HG03571 (cell line): ENCODE measurements around the gene PCNX1.
"Not testable (repeated sequence)": the region's sequence is repeated elsewhere in the genome, so short reads cannot be mapped to it uniquely, and the experiment has no call there.

Experiments used
- ATAC-seq: cut with Tn5 transposase; IDR thresholded peaks from one replicate; pipeline ENCODE4 v1.9.1; 2021; ENCODE audit not compliant: unreplicated experiment

The PCNX1 gene

DNA sequence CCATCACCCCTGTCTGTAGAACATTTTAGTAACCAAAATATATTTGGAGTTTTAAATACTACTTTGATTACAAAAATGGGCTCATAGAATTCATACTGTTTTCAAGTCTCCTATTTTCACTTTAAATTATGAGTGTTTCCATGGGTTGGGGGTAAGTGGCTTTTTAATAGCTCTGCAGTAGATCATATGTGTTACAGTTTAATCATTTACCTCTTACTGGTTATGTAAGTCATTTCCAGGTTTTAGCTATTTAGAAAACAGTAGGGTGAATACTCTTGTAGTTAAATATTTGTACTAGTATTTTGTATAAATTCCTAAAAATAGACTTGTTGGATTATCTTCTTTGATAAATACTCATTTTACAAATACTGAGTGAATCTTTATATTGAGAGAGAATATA, 8.2 kb downstream of the PCNX1 start:
- no peak for ATAC-seq

DNA sequence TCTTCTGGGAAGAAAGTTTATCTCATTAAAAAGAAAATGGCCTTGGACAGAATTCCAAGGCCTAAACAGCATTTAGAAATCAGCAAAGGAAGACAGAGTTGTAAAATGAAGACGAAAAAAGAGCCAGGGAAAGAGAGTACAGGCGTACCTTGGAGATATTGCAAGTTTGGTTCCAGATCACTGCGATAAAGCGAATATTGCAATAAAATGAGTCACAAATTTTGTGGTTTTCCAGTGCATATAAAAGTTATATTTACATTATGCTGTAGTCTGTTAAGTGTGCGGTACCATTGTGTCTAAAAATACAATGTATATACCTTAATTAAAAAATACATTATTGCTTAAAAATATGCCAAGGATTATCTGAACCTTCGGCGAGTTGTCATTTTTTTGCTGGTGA, 9.0 kb downstream of the PCNX1 start:
- no peak for ATAC-seq

DNA sequence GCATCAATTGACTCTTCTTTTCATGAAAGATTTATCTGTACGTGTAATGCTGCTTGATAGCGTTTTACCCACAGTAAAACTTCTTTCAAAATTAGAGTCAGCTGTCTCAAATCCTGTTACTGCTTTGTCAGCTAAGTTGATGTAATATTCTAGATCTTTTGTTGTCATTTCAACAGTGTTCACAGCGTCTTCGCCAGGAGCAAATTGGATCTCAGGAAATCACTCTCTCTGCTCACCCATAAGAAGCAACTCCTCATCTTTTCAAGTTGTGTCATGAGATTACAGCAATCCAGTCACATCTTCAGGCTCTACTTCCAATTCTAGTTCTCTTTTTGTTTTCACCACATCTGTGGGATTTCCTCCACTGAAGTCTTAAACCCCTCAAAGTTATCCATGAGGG, 9.5 kb downstream of the PCNX1 start:
- ATAC-seq = no peak

DNA sequence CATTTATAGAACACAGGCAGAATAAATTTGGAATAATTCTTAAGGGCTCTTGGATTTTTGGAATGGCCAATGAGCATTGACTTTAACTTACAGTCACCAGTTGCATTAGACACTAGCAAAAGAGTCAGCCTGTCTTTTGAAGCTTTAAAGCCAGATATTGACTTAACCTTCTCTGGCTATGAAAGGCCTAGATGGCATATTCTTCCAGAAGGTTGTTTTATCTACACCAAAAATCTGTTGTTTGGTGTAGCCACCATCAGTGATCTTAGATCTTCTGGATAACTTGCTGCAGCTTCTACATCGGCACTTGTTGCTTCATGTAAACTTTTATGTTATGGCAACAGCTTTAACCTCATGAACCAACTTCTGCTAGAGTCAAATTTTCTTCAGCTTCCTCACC, 10.4 kb downstream of the PCNX1 start:
- ATAC-seq = no peak

DNA sequence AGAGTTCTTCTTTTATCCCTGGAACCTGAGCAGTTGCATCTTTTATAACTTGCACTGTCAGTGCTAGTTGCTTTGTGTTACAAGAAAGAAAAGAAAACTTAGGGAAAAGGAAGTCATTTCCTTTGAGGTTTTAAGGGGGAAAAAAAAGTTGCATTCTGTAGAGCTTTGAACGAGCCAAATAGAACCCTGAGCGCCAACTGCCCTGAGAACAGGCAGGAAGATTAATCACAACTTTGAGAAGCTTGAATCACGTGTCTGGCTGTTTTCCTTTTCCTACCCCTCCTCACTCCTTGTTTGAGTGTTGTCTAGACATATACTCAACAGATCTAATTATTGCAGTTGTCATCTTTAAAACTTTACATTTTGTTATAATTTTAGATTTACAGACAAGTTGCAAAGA, 12.5 kb downstream of the PCNX1 start:
- no peak for ATAC-seq

DNA sequence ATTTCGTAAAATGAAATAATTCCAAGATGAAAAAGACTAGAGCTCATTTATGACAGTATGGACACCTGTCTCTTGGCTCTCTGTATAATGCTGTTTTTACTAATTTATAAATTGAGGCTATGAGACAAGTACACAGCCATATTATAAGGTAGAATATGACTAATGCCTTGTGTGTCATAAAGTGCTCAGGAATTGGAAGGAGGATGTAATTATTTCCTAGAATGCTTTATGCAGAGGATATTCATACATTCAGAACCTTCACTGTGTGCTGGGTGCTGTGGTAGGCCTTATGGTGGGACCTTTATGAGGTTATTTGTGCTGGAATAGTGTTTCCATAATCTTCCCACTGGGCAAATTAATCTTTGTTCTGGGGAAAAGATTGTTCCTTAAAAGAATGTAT, 13.3 kb downstream of the PCNX1 start:
- ATAC-seq = no peak

DNA sequence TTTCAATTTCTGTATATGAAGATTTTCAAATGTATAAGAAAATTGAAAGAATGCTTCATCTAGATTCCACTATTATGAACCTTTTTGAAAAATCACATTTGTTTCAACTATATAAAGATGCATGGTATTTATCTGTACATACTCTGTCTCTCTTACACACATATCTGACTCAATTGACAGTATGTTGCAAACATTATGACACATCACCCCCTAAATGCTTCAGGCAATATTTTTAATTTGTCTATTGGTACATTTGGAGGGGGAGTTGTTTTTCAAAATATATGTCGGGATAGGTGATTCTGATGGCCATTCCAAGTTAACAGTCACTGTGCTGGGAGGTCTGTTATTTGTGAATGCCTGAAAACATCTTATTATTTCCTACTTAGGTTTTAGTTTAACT, 14.4 kb downstream of the PCNX1 start:
- no peak for ATAC-seq

DNA sequence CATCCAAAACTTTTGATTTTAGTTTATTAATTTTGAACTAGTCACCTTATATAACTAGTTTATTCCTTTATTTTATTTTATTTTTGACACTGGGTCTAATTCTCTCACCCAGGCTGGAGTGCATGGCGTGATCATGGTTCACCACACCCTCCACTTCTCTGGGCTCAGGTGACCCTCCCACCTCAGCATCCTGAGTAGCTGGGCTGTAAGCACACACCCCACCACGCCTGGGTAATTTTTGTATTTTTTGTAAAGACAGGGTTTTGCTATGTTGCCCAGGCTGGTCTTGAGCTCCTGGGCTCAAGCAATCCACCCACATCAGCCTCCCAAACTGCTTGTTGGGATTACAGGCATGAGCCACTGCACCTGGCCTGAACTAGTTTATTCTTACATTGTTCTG, 17.3 kb downstream of the PCNX1 start:
- no peak for ATAC-seq

DNA sequence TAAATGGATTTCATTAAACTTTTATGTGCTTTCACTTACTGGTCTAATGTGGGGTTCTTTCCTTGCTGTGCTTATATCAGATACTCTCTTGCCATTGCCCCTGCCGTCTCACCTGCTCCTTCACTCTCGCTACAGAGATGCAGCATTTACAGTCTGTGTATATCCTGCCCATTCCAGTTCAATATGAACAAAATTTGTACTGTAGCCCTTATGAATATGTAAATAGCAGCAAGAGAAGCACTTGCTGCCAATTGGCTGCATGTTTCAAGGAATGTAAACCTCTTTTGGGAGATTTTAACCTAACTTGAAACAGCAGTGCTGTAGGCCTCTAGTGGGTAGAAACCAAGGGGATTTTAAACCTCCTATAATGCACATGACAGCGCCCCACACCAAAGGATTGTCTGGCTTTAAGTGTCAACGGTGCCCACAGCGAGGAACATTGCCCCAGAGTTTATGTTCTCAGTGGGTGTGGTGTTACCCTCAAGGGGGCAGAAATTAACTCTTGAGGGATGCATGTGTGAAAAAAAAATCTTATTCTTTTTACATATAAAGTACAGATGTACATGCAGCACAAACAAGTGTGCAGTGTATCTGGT, 19.1 kb downstream of the PCNX1 start:
- no peak for ATAC-seq

DNA sequence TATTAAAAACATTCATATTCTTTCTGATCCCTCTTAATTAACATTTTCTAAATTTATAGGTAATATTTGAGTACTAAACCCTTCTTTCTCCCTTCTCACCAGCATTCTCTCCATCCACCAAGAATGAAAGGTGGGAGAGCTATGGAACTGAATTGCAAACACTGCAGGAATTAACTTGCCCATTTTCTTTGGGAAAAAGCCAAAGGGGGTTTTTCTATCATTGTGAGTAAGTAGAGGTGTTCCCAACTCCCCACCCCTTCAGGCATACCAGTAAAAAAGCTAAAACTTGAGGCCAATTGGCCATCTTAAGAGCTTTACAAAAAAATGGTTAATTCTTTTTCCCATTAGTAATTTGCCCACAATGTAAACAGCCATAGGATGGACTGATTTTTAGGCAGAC, 23.7 kb downstream of the PCNX1 start:
- ATAC-seq = no peak

DNA sequence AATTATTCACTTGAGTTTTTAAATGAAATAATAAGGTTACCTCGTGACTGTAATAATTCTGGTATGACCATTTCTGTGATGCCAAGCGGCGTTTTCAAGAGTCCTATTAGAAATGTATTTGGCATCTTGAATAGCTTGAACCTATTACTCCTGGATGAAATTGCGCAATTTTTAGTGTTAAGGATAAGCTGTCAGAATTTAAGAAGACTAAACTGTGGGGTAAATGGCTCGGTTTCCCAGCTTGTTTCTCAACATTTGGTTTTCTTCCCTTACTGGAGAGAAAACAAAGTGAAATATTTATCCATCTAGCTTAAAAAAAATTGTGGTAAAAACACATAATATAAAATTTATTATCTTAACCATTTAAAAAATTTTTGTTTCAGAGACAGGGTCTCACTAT, 26.8 kb downstream of the PCNX1 start:
- no peak for ATAC-seq

DNA sequence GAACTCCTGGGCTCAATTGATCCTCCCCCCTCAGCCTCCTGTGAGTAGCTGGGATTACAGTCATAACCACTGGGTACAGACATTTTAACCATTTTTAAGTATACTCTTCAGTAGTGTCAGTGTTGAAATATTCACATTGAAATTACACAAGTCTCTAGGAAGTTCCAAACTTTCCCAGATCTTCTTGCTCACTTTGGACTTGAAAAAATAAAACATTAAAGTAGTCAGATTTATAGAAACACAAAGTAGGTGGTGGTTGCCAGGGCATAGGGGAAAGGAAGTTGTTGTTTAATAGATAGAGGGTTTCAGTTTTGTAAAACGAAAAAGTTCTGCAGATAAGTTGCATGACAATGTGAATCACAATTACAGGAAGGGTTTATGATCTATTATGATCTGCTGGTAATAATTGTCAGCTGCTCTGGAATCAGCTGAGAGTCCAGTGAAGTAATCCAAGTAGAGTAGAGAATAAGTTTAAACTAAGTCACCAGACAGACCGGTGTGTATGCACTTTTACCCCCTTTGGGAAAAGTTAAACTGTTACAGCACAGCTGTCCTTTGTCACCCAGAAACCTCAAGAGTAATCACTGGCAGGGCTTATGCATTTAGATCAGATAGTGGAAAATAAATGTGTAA, 27.4 kb downstream of the PCNX1 start:
- ATAC-seq = peak; percentile 74

DNA sequence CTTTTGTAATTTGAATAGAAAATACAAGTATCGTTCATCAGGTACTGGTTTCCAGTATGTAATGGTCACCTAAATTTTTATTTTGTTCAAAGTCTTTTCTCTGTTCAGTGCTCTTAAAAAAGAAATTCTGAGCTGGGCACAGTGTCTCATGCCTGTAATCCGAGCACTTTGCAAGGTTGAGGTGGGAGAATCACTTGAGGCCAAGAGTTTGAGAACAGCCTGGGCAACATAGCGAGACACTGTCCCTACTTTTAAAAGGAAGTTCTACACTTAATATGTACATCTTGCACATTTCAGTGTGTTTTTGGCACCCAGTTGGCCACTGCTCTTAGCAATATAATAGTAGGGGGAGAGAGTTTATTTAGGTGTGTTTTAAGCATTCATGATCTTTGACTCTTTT, 27.9 kb downstream of the PCNX1 start:
- no peak for ATAC-seq

DNA sequence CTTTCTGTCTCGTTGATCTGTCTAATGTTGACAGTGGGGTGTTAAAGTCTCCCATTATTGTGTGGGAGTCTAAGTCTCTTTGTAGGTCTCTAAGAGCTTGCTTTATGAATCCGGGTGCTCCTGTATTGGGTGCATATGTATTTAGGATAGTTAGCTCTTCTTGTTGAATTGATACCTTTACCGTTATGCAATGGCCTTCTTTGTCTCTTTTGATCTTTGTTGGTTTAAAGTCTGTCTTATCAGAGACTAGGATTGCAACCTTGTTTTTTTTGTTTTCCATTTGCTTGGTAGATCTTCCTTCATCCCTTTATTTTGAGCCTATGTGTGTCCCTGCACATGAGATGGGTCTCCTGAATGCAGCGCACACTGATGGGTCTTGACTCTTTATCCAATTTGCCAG, 32.4 kb downstream of the PCNX1 start:
- not testable (repeated sequence) for ATAC-seq

DNA sequence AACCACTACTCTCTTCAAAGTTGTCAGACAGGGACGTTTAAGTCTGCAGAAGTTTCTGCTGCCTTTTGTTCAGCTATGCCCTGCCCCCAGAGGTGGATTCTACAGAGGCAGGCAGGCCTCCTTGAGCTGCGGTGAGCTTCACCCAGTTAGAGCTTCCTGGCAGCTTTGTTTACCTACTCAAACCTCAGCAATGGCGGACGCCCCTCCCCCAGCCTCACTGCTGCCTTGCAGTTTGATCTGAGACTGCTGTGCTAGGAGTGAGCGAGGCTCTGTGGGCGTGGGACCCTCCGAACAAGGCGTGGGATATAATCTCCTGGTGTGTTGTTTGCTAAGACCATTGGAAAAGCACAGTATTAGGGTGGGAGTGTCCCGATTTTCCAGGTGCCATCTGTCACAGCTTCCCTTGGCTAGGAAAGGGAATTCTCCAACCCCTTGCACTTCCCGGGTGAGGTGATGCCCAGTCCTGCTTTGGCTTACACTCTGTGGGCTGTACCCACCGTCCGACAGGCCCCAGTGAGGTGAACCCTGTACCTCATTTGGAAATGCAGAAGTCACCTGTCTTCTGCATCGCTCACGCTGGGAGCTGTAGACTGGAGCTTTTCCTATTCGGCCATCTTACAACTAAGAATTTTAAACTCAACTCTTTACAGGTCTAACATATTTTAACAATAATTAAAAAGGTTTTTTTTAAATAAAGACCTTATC, 34.5 kb downstream of the PCNX1 start:
- ATAC-seq = not testable (repeated sequence)

DNA sequence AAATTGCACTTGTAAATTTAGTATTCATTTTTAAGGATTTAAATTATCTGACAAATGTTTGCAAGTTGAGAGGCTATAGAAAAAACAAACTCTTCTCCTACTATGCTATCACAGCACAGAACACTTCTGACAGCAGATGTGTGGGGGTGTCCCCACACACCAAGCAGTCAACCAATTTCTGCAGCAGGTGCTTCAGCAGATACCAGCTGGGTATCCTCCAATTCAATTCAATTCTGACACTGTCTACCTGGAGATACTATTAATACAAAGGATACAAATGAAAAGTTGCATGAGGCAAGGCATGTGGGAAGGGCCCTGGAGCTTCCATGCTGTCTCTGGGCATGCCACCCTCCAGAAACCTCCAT, 35.1 kb downstream of the PCNX1 start:
- ATAC-seq = no peak

DNA sequence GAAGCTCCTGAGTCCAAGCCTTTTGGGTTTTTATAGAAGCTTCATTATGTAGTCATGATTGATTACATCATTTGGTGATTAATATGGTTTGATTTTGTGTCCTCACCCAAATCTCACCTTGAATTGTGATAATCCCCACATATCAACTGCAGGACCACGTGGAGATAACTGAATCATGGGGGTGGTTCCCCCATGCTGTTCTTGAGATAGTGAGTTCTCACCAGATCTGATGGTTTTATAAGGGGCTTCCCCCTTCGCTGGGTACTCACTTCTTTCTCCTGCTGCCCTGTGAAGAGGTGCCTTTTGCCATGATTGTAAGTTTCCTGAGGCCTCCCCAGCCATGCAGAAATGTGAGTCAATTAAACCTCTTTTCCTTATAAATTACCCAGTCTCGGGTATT, 35.5 kb downstream of the PCNX1 start:
- not testable (repeated sequence) for ATAC-seq

DNA sequence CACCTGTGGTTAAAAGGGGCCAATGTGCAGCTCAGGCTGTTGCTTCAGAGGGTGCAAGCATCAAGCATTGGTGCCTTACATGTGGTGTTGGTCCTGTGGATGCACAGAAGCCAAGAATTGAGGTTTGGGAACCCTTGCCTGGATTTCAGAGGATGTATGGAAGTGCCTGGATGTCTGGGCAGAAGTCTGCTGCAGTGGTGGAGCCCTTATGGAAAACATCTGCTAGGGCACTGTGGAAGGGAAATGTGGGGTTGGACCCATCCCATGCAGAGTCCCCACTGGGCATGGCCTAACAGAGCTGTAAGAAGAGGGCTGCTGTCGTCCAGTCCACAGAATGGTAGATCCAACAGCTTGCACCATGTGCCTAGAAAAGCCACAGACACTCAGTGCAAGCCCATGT, 36.6 kb downstream of the PCNX1 start:
- no peak for ATAC-seq

DNA sequence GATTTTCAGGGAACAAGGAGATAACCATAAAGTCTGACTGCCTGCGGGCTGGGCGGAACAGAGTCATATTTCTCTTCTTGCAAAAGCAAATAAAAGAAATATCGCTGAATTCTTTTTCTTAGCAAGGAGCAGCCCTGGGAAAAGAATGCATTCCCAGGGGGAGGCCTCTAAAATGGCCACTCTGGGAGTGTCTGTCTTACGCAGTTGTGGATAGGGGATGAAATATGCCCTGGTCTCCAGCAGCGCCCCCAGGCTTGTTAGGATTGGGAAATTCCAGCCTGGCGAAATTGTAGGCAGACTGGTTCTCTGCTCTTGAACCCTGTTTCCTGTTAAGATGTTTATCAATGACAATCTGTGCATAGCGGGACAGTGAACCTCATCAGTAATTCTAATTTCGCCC, 40.5 kb downstream of the PCNX1 start:
- ATAC-seq = no peak

DNA sequence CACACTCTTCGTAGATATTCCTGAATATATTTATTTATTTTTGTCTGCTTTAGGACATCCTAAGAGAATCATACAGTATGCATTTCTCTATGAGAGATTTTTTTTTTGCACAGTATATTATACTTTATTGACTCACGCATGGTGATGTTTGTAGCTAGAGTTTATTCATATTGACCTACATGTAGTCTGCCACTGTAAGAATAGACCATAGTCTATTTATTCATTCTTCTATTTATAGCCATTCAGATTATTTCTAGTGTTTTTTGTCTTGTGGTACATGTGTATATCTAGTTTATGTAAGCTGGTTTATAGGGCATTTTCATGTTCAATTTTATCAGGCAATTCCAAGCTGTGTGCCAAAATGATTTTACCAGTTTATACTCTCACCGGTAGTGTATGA, 45.2 kb downstream of the PCNX1 start:
- ATAC-seq = no peak

DNA sequence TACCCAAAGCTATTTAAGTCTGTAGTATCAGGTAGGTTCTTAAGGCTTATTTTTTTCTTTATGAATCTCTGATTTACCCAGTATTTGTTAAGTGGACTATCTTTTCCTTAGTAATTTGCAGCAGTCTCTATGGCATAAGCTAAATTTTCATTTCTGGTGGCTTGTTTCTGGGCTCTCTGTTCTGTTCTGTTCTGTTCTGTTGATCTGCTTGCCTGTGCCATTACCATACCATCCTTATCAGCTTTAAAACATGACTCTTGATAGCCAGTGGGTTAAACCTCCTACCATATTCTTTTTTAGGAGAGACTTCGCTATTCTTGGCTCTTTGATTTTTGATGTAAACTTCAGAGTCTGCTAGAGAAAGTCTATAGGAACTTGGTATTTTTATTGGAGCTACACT, 46.8 kb downstream of the PCNX1 start:
- no peak for ATAC-seq

DNA sequence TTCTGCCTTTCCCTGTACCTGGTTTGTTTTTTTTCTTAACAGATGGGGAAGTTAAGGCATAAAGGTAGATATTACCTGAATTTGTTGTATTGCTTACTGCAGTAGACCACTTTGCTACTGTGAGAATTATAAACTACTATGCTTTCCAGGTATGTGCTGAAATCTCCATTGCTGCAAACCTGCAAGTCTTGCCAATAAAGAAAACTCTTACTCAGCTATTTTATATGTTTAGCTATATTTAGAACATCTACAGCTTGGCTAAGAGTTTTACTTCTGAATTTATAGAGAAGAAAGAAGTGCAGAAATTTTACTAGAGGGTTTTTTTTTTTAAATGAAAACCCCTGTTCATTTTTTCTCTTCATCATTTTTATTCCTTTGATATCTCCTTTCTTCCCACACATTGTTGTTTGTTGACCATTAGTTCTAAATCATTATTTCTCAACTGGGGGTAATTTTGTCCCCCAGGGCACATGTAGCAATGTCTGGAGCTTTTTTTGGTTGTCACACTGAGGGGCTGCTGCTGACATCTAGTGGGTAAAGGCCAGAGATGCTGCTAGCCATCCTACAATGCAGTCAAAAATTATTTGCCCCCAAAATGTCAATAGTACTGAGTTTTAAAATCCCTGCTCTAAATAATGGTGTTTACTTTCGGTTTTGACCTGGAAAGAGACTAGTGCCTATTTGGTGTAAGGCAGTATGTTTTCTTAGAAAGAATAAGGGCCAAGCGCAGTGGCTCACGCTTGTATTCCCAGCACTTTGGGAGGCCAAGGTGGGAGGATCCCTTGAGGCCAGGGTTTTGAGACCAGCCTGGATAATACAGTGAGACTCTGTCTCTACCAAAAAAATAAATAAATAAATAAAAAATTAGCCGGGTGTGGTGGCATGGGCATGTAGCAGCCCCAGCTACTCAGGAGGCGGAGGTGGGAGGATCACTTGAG, 48.6 kb downstream of the PCNX1 start:
- ATAC-seq = no peak
